GM18519 (cell line): Measurements from ENCODE around the gene SIRPB1.
"Not testable (repeated sequence)": the region's sequence is repeated elsewhere in the genome, so short reads cannot be mapped to it uniquely, and the experiment has no call there.

Source experiments
- ATAC-seq: cut with Tn5 transposase; IDR thresholded peaks from one replicate; pipeline ENCODE4 v1.9.1; 2021; ENCODE audit warnings: mild to moderate bottlenecking, moderate library complexity; ENCODE audit not compliant: unreplicated experiment, low FRiP score

The SIRPB1 gene

DNA sequence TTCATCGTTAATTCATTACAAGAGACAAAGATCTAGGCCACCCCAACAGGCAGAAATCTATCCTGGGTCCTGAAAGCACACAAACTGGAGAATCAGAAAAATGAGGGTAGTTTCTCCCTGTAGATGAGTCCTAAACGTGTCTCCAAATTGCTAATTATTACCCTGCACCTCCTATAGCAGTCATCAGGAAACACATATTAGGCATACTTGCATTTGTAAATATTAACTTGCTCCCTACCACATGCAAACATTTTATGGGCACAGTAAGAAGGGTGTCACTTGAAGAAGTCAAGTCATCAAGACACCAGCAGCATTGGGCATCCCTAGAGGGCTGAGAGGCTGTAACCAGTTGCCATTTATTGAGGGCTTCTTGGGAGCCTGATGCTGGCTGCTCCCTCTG is 17.9 kb upstream of the SIRPB1 start:
- no peak for ATAC-seq

DNA sequence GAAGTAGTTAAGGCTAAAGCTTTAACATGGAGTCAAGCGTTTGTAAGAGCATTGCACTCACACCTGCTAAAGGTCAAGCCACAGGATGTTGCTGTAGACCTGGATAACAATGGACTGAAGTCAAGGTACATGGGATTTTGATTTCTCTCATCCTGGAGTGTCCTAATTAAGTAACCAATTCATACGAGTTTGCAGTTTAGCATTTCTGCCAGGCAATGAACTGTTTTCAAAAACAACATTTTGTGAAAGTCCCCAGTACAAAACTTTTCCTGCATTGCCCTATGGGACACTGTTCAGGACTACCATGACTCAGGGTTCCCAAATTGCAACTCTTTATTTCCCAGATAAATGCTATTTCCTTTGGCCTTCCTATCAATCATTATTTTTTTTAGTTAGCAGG is 17.4 kb upstream of the SIRPB1 start:
- ATAC-seq, result no peak

DNA sequence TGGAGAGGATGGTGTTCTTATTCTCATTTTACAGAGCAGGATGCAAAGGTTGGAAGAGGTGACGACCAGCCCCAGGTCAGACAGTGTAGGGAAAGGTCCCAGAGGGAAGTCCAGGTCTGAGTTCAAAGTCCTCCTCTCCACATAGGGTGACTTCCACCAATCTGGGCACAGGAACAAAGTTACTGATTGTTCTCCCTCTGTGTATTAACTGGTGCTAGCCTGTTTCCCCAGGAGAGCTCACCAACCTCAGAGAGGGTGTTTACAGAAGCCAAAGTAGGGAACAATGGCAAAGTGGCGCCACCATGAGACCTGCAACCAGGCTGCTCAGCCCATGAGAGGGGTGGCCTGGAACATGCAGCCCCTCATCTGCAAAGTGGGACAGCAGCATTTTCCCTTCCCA is 16.8 kb upstream of the SIRPB1 start:
- no peak for ATAC-seq

DNA sequence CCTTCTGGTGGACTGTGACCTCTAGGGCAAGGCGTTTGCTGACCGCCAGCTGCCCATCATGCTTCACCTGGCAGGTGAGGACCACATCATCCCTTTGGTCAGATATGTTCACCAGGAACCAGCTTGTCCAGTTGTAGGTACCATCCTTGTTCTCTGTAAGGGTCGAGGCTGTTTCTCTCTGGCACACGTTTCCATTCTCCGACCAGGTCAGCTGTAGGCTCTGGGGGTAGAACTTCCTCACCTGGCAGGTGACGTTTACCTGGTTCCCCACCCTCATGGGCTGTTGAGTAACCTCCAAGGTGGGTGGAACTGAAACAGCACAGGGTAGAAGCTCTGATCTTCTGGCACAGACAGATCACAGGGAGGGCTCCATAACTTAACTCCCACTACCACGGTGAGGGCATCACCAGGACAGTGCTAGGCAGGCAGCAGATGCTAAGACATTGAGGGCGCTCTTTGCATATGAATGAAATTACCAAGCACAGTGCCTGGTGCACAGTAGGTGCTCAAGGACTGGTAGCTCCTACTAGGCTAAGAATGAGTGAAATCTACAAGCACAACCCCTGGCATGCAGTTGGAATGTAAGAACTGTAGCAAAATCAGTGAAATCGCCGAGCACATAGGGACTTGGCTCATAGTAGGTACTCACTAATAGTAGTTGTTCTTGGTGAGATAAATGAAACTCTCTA is 15.6 kb upstream of the SIRPB1 start:
- ATAC-seq, result no peak

DNA sequence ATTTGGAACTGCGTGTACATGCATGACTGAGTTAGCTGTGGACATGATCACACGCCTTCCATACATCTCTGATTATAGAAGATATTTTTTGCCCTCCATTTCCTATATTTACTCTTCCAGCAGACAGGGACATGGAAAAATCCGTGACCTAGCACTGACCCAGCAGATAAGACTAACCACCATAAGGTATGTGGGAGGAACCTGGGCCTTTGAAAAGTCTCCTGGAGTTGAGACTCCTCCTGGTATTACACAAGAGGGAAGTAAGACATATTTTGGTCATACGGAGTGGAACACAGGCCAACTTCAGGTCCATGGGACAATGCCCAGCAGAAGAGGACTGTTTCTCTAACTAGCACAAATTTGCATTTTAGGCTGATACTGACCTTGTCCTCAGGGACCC is 13.7 kb upstream of the SIRPB1 start:
- no peak for ATAC-seq

DNA sequence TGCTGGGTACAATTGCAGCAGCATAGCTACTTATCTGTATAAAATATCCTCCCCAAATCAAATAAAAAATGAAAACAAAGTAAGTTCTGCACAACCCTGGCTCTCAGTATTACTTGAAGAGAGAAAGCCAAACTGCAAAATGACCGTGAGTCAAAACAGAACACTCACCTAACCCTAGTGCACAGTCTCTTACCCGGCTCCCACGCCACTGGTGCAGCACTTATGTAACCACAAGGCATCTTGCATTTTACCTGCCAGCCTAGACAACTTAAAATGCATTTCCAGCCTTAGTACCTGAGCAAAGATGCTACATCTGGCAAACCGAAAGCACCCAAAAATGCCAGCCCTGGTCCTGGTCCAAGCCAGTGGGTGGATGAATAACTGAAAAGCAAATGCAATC is 12.4 kb upstream of the SIRPB1 start:
- no peak for ATAC-seq

DNA sequence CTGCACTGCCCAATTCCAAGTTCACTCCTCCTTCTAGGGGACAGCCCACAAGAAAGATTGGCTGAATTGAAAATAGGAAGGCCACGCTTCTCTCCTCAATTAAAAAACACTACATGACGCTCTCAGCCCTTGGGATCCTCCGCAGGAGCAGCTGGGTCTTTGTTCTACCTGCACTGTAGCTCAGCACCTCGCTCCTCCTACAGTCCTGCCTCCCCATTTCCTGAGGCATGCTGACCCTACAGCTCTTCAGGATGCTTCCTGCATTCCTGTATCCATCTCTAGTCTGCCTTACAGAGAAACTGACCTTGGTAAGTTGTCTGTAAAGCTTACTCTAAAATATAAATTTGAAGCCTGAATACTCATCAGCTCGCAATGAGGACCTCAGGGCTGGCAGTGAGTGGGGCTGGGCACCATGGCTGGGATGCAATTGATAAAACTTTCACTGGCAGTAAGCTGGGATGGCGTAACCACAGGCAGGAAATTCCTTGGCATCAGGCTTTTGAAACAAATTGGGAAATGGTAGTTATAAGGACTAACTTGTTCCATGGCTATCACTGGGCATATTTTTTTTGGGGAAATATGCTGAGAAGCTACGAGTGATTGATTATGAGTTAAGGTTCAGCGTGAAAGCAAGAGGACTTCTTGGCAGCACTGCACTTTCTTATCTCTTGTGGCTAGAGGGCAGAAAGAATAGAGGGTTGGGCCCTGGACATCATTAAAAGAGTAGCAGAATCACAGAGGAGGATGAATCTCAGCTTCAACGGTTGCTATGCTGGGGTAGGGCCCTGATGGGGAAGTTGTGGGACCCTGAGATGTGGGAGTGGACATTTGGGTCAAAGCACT is 11.7 kb upstream of the SIRPB1 start:
- ATAC-seq, result no peak

DNA sequence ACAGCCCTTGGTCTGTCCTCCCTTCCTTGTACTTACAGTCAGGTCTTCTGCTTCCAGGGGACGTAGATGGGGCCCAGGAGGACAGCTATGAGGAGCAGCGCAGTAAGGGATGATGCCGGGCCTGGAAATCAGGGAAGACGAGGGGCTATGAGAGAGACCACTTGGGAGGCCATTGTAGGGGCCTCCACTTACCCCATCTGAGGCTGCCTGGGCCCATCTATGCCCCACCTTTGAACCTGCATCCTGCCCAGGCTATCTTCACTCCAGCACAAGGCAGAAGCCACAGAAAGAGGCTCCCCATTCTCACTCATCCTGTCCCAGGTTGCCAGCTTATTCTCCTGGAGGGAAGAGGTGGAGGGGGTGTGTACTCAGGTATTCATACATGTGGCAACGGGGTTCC is 10.4 kb upstream of the SIRPB1 start:
- no peak for ATAC-seq

DNA sequence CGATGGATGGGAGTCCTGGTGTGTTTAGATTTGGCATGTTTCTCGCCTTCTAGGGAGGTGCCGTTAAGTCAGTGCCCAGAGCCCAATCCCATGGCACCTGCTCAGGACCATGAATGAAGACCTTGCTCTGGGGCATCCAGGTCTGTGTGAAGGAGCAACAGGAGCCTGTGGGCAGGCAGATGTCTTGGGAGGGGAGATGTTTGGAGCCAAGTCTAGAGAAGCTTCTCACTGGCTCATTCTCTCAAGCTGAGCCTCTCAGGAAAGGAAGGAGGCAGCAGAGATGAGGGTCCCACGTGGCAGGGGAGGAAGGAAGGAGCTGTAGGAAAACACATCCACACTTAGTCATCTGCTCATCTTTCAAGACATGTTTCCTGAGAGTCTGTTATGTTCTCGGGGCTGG is 9.5 kb upstream of the SIRPB1 start:
- no peak for ATAC-seq

DNA sequence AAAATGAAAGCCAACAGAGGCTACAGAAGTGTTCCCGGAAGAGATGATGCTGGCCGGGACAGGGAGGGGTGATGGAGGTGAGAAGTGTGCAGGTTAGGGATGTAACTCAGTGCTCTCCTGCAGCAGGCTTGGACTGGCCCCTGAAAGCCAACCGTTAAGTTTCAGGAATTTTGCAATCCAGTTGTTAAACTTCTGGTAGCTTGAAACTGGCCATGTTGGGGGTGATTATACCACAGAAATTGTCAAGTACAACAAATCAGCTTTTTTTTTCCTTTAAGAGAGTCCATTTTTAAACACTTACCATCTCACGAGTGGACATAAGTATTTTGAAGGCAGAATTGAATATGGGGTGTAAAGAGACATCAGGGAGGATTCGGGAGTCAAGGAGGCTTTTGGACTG is 8.8 kb upstream of the SIRPB1 start:
- no peak for ATAC-seq

DNA sequence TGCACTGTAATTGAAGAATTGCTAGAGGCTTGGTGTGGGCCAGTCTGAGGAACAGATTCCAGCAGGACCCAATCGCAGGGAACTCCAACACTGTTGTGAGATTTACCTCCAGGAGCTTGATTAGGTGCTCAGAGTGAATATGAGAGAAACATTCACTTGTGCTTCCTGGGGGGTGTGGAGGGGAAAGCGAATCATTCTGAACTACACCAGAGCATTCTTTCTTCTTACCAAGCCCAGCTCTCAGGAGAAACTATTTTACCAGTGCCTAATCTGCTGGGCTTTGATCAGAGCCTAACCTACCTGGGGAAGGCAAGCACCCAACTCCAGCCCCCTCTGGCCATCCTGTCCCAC is 7.4 kb upstream of the SIRPB1 start:
- ATAC-seq, result no peak

DNA sequence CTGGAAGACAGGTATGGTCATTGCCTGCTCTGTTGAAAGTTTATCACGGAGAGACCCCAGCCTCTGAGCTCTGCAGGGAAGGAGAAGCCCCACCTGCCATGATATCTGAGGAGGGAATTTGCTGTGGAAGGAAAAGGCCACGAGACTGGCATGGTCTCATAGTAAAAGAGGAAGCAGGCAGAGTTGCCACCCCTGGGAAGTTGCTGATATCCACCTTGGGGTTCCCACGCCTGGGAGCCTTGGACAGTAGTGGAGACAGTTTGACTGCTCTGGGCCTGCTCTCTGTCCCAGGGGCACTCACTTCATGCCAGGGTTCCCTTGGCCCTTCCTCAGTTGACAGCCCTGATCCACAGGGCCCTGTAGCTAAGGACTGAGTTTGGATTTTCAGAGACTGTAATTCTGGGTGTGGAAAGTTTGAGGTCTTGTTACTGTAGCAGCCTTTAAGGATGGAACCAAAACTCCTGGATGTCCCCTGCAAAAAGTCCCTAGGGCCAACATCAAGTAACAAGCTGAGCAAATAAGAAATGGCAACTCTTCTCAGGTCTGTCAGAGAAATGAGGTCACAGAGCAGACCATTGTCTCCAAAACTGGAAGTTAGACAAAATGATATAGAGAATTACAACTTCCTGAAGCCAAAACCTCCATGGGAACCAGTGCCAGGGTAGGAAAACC is 6.9 kb upstream of the SIRPB1 start:
- no peak for ATAC-seq

DNA sequence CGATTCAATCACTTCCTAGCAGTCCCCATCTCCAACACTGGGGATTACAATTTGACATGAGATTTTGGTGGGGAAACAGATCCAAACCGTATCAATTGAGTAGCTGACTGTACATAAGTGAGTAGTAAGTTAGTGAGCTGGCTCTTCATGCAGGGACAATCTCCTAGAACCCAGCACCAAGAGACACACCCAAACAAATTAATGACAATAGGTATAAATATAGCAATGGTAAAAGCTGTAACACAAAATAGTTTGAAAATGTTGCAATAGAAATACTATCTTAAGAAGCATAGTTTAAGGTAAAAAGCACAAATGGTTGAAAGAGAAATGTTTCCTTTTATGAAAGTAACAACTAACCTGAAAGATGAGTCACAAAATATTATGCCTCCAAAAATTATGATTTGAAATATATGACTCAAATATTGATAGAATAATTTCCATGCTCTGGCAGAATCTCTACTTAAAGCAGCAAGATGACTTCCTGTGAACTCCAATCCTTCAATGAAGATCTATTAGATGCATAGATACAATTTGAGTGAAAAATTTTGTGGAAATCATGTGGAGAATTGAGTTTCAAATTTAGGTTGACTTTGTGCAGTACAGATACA is 5.4 kb upstream of the SIRPB1 start:
- no peak for ATAC-seq

DNA sequence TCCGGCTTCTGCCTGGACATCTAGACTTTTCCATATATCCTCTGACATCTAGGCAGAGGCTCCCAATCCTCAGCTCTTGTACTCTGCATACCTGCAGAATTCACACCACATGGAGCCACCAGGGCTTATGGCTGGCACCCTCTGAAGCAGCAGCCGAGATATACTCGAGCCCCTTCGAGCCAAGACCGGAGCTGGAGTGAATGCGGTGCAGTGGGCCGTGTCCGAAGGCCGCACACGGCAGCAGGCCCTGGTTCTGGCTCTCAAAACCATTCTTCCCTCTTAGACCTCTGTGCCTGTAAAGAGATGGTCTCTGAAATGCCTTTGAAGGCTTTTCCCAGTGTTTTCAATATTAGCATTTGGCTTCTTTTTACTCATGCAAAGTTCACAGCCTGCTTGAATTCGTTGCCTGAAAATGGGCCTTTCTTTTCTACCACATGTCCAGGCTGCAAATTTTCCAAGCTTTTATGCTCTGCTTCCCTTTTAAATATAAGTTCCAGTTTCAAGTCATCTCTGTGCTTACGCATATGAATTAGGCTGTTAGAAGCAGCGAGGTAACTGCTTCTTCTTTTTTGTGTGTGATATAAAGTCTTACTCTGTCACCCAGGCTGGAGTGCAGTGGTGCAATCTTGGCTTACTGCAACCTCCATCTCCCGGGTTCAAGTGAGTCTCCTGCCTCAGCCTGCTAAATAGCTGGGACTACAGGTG is 3.8 kb upstream of the SIRPB1 start:
- ATAC-seq, result no peak

DNA sequence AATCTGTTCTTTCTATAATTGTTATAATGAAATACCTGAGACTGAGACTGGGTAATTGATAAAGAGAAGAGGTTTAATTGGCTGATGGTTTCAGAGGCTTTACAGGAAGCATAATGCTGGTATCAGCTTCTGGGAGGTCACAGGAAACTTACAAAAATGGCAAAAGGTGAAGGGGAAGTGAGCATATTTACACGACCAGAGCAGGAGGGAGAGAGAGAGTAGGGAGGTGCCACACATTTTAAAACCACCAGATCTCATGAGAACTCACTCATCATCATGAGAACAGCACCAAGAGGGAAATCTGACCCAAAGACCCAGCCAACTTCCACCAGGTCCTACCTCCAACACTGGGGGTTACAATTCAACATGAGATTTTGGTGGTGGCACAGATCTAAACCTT is 2.6 kb upstream of the SIRPB1 start:
- no peak for ATAC-seq

DNA sequence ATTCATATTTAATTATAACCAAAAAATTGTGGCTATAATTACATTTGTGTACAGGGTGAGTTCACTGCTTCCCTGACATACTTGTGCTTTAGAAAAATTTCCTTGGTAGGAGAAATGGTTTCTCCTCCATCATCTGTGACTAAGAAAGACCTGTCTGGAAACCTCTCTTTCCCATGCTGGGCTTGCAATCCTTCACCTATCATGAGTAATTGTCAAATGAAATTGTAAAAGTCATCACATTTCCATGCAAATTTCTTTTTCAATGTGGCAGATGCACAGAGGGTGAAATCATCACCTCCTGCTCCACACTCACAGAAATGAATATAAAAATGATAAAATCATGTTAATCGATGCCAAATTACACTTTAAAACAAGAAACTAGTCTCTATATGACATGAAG is 1.5 kb upstream of the SIRPB1 start:
- ATAC-seq, result no peak

DNA sequence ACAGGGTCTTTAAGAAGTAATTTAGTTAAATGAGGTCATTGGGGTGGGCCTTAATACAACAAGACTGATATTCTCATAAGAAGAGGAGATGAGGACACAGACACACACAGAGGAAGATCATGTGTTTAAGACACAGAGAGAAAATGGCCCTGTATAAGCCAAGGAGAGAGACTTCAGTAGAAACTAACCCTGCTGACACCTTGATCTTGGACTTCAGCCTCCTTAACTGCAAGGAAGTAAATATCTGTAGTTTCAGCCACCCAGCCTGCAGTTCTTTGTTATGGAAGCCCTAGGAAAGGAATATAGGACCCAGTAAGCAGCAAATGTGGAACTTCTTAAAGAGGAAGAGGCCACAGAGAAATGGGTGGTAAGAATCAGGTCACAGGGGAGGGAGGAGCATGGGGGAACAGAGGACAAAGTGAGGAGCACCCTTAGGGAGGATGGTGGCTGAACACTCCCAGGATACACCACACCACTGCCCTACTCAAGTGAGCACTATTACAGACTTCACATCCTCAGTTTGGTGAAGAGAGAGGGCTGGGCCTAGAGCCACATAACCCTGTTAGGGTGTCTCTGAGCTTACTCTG is 762 bp downstream of the SIRPB1 start:
- ATAC-seq, result no peak

DNA sequence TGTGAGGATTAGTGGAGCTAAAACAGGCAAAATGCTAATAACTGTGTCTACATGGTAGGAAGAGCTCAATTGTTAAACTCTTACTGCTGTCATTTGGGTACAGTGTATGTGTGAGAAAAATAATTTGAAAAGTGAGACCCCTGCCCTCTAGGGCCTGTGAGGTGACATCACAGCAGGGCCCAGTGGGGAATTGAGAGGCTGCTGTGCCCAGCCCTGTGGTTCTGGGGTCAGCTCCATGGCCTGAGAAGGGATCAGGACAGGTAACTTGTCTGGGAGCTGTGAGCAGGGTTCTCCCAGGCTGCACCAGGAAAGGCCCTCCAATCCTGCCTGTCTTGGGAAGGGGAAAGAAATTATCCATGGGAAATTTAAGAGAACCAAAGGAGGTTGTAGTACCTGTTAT is 1.3 kb downstream of the SIRPB1 start:
- no peak for ATAC-seq

DNA sequence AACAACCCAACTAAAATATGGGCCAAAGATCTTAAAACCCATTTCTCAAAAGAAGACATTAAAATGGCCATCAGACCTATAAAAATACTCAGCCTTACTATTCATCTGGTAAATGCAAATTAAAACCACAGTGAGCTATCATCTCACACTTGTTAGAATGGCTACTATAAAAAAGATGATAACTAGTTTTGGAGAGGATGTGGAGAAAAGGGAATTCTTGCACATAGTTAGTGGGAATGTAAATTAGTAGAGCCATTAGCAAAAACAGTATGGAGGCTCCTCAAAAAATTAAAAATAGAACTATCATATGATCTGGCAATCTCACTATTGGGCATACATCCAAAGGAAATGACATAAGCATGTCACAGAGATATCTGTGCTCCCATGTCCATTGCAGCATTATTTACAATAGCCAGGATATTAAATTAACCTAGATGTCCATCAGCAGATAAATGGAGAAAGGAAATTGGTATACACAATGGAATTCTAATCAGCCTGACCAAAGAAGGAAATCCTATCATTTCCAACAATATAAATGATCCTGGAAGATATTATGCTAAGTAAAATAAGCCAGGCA is 2.9 kb downstream of the SIRPB1 start:
- no peak for ATAC-seq

DNA sequence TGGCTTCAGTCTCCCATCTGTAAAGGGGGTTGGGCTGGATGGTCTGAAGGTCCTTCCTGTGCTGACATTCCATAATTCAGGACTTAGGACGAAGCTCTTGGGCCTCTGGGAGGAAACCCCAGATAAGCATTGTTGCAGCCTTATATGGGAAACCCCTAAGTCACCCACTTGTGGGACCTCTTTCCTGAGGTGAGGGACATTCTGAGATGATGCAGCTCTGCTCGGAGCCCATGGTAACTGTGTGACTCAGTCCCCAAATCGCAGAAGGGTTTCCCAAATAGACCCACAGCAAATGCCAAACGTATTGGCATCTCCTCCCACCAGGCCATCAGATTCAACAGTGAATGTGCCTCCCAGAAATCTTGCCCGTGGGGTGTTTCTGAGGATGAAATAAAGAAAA is 9.4 kb downstream of the SIRPB1 start:
- ATAC-seq, result not testable (repeated sequence)
